ENCODE data around the gene SLC17A4.

DNA sequence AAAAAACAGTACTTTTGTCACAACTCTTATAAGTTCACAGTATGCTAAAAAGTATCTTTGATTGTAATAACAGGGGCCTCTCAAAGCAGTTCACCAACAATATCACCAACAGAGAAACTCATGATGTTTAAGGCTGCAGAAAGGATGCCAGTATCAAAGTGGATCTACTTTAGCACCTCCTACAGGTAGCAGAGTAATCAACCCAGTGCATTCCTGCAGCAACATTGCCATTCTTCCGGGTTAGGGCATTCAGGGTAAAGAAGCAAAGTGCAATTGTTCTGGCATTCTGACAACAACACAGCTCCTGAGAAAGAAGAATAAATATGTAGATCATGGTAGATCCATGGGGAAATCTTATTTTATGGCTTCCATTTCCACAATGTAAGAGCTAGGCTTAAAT lies 7.6 kb upstream of the SLC17A4 start:
- TF ChIP-seq, protein P1, sequence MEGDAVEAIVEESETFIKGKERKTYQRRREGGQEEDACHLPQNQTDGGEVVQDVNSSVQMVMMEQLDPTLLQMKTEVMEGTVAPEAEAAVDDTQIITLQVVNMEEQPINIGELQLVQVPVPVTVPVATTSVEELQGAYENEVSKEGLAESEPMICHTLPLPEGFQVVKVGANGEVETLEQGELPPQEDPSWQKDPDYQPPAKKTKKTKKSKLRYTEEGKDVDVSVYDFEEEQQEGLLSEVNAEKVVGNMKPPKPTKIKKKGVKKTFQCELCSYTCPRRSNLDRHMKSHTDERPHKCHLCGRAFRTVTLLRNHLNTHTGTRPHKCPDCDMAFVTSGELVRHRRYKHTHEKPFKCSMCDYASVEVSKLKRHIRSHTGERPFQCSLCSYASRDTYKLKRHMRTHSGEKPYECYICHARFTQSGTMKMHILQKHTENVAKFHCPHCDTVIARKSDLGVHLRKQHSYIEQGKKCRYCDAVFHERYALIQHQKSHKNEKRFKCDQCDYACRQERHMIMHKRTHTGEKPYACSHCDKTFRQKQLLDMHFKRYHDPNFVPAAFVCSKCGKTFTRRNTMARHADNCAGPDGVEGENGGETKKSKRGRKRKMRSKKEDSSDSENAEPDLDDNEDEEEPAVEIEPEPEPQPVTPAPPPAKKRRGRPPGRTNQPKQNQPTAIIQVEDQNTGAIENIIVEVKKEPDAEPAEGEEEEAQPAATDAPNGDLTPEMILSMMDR (IDR thresholded peaks at IDR 0.05): no peak
- TF ChIP-seq SIN3A (IDR thresholded peaks at IDR 0.05; ENCODE audit: borderline replicate concordance, insufficient read depth, low read depth, low read length): no peak
- TF ChIP-seq, protein P2, sequence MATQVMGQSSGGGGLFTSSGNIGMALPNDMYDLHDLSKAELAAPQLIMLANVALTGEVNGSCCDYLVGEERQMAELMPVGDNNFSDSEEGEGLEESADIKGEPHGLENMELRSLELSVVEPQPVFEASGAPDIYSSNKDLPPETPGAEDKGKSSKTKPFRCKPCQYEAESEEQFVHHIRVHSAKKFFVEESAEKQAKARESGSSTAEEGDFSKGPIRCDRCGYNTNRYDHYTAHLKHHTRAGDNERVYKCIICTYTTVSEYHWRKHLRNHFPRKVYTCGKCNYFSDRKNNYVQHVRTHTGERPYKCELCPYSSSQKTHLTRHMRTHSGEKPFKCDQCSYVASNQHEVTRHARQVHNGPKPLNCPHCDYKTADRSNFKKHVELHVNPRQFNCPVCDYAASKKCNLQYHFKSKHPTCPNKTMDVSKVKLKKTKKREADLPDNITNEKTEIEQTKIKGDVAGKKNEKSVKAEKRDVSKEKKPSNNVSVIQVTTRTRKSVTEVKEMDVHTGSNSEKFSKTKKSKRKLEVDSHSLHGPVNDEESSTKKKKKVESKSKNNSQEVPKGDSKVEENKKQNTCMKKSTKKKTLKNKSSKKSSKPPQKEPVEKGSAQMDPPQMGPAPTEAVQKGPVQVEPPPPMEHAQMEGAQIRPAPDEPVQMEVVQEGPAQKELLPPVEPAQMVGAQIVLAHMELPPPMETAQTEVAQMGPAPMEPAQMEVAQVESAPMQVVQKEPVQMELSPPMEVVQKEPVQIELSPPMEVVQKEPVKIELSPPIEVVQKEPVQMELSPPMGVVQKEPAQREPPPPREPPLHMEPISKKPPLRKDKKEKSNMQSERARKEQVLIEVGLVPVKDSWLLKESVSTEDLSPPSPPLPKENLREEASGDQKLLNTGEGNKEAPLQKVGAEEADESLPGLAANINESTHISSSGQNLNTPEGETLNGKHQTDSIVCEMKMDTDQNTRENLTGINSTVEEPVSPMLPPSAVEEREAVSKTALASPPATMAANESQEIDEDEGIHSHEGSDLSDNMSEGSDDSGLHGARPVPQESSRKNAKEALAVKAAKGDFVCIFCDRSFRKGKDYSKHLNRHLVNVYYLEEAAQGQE (IDR thresholded peaks at IDR 0.05; ENCODE audit: insufficient read depth in 1 of 2, low read depth in 2 of 2, low read length in 1 of 2): no peak

Data from Panc1 (cell line).